GM20431 (cell line): ENCODE measurements around the gene PFKFB3.

Experiments
- in situ Hi-C: fragments of 300-500 bp; cut with MseI, MboI; formaldehyde crosslinking; loops from one replicate; pipeline ENCODE4 v1.15.0; 2020; ENCODE audit warnings: low sequenced_read_pairs; ENCODE audit not compliant: unreplicated experiment

PFKFB3 gene

DNA sequence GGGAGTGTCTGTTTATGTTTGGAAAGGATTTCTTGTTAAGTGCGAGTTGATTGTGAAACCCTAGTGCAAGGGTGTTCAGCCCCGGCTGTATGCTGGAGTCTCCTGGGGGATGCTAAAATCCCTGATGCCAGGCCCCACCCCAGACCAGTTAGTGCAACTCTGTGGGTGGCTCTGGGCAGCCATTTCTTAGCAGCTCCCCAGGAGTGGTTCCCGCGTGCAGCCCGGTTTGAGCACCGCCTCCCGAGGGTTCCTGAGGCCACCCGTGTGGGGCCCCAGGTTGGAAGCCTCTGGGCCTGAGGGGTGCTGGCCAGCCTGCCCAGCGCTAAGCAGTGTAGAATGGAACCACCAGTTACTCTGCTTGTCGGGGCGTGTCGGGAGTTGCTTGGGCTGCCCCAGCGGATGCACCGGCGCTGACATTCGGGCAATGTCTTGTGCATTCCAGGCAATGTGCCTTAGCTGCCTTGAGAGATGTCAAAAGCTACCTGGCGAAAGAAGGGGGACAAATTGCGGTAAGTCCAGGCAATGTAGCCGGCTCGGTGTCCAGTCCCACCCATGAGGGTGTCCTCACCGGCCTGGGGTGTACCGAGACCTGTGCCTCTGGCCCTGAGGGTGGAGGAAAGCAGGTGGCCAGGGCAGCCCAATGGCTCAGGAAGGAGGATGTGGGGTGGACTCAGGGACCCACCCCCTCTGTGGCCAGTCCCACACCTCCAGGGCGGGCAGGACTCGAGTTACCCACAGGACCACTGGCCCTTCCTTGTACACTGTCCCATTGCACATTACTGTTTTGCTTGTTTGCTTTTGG, 13.2 kb downstream of the PFKFB3 start:
- in situ Hi-C loops = loop anchor here (25.0 kb wide), 1 partner anchor 171 kb away; no protein-coding TSS in a partner anchor

DNA sequence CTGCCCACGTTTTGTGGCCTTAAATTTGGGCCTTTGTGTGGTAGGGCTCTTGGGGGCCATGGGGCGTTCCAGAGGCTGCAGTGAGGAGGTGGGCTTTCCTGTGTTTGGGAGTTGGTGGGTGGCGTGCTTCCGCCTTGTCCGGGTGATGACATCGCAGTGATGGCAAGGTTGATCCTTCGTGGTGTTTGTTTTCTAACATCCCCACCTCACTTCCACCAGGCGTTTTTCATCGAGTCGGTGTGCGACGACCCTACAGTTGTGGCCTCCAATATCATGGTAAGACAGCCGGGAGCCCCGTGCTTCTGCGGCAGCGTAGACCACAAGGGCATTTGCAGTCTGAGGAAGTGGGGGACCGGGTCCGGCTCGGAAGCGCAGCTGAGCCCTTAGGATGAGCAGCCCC, 14.2 kb downstream of the PFKFB3 start:
- in situ Hi-C loops = loop anchor here (25.0 kb wide), 1 partner anchor 170 kb away; no protein-coding TSS in a partner anchor

DNA sequence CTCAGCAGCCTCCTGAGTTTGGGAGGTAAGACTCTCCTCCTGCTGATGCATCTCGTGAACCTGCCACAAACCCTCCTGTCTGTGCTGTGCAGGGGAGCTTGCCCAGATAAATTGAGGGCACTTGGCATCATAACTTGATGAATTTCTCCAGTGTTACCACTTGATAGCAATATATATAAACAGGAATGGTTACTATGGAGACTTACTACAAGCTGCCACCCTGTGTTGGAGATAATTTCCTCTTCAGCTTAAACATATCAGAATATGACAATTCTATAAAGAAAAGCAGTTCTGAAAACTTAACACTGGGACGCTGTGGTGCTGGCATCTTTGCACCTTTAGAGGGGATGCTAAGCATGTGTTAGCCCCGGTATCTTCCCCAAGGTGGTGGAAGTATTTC, 14.9 kb downstream of the PFKFB3 start:
- in situ Hi-C loops = loop anchor here (25.0 kb wide), 1 partner anchor 170 kb away; no protein-coding TSS in a partner anchor

DNA sequence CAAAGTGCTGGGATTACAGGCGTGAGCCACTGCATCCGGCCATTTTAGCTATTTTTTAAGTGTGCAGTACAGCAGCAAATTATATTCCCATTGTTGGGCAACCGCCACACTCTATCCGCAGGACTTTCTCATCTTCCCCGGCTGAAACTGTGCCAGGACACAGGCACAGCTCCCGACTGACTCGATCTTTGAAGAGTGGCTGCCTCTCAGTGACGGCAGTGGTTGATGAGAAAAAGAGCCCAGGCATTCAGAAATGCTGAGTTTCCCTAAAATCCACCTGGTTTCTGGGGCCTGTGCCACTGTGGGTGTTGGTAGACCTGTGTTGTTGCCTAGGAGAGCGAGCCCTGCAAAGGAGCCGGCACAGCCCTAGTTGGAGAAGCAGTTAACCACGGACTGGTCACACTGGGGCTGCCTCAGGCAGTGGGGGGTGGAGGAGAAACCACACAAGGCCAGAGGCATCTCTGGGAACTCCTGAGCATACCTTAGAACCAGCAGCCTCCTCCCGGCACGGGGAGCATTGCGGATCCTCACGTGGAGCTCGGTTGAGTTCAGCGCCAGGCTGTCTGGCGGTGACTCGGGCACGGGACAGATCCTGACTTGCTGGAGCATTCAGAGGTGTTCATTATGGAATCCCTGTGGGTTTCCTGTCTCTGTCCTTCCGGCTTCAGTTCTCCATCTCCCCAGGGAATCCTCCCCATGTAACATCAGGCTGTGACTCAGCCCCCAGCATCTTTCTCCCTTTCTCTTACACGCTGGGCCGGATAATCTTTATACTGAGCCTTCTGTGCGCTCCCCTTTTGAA, 16.2 kb downstream of the PFKFB3 start:
- in situ Hi-C loops = loop anchor here (25.0 kb wide), 1 partner anchor 168 kb away; no protein-coding TSS in a partner anchor

DNA sequence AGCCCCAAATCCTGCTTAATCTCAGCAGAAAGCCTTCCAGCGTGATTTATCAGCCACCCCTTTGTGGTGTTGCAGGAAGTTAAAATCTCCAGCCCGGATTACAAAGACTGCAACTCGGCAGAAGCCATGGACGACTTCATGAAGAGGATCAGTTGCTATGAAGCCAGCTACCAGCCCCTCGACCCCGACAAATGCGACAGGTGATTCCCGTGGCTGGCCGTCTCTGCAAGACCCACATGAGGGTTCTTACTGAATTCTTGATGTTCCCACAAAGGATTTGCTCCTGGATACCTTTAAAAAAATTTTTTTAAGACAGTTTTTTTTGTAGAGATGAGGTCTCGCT, 16.7 kb downstream of the PFKFB3 start:
- in situ Hi-C loops = loop anchor here (25.0 kb wide), 1 partner anchor 168 kb away; no protein-coding TSS in a partner anchor

DNA sequence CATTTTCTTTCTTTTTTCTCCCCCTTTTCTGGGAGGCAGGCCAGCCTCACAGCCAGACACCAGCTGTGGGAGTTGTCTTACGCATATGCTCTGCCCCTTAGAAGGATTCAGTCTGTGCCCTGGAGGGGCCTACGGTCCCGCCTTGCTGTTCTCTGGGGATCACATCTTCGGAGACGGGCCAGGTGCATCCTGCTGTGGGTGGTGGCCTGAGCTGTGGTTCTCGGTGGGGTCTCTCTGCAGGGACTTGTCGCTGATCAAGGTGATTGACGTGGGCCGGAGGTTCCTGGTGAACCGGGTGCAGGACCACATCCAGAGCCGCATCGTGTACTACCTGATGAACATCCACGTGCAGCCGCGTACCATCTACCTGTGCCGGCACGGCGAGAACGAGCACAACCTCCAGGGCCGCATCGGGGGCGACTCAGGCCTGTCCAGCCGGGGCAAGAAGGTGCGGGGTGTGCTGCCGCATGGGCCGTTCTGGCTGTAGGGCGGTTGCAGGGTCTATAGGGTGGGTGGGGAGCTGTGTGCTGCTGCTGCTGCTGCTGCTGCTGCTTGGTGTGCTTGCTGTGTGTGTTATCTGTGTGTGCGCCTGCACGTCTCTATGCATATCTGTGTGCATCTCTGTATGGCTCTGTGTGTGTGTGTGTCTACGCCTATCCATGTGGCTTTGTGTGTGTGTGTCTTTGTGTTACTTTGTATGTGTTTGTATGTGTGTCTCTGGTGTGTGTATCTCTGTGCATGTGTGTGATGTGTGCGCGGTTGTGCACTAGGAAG, 17.9 kb downstream of the PFKFB3 start:
- in situ Hi-C loops = loop anchor here (25.0 kb wide), 1 partner anchor 167 kb away; no protein-coding TSS in a partner anchor

DNA sequence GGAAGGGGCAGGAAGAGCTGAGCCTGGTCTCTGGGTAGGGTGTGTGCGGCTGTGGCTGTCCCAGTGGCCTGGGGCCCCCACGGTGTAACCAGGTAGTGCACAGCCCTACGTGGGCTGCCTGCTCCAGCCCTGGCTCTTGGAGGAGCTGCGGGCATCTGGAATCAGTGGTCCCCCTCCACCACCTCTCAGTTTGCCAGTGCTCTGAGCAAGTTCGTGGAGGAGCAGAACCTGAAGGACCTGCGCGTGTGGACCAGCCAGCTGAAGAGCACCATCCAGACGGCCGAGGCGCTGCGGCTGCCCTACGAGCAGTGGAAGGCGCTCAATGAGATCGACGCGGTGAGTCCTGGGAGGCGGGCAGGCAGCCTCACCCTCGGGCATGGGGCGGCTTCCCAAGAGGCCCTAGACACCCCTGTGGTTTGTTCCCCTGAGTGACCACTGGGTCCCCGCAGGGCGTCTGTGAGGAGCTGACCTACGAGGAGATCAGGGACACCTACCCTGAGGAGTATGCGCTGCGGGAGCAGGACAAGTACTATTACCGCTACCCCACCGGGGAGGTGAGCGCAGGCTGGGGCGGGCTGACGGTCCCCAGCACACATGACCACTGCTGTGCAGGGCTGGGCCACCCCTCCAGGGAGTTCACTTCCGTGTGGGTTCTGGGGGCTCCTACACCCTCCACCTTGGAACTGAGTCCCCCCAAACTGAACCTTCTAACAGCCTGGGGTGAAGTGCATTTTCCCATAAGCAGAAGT, 18.6 kb downstream of the PFKFB3 start:
- in situ Hi-C loops = loop anchor here (25.0 kb wide), 1 partner anchor 166 kb away; no protein-coding TSS in a partner anchor

DNA sequence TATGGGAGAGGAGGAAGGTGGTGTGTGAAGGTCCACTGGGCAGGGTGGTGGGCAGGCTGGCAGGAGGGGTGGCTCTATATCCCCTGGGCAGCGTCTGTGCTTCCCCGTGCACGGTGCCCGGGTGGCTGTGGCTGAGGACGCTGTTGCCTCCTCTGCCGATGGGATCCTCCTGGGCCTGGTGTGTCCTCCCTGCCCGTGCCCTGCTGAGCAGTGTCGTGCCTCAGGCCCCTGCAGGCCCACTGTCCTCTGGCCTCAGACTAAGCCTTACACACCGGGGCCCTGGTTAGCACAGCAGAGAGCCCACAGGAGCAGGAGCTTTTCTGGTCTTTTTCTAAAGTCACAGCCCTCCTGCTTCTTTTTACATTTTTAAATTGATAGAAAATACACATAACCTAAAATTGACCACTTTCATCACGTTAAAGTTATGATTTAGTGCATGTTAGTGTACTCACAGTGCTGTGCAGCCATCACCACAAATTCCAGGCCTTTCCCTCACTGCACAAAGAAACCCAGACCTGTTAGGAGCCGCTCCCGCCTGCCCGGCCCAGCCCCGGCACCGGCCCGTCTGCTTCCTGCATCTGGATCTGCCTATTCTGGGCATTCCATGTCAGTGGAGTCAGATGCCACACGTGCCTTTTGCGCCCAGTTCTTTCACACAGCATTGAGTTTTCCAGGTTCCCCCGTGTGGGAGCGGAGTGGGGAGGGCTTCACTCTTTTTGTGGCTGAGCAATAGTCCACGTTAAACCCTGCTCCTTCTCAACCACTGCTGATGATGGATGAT, 19.4 kb downstream of the PFKFB3 start:
- in situ Hi-C loops = loop anchor here (25.0 kb wide), 1 partner anchor 165 kb away; no protein-coding TSS in a partner anchor

DNA sequence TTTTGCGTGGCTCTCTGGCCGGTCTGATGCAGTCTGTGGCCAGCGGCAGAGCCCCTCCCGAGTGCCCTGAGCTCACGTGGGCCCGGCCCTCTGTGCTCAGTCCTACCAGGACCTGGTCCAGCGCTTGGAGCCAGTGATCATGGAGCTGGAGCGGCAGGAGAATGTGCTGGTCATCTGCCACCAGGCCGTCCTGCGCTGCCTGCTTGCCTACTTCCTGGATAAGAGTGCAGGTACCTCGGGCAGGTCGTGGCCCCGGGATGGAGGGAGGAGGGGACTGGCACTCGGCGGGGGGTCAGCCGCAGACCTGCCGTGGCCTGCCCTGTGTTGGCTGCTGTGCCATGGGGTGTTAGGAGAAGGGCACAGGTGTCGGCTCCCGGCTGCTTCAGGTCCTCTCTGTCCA, 20.0 kb downstream of the PFKFB3 start:
- in situ Hi-C loops = loop anchor here (25.0 kb wide), 1 partner anchor 165 kb away; no protein-coding TSS in a partner anchor

DNA sequence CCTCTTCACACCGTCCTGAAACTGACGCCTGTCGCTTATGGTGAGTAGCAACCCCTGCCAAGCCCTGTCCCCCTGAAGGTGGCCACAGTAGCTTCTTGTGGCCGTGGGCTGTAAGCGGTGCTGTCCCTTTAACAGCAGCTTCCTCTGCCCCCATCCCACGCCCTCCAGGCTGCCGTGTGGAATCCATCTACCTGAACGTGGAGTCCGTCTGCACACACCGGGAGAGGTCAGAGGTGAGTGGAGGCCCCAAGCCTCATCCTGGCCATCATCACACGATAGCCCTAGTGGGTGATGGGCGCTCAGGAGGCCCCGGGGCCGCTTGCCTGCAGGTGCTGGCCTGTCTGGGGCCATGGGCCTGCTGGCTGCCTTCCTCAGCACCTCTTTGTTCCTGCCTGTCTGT, 21.2 kb downstream of the PFKFB3 start:
- in situ Hi-C loops = loop anchor here (25.0 kb wide), 1 partner anchor 163 kb away; no protein-coding TSS in a partner anchor

DNA sequence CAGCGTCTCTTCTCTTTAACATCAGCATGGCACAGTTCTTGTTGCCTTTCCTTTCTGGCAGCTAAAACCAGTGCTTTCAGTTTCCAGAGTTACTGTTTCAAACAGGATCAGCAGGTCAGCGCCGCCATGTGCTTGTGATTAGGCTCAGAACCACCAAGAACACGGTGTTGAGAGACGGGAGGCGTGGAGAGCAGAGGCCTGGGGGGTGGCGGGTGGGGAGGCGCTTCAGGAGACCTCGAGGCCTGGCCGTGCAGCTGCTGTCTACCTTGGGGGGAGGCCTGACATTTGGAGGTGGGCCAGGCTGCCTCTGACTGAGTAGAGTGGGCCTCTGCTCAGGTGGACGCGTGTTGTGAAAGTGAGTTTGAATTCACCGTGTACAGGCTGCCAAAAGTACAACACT, 22.0 kb downstream of the PFKFB3 start:
- in situ Hi-C loops = loop anchor here (25.0 kb wide), 1 partner anchor 163 kb away; no protein-coding TSS in a partner anchor

DNA sequence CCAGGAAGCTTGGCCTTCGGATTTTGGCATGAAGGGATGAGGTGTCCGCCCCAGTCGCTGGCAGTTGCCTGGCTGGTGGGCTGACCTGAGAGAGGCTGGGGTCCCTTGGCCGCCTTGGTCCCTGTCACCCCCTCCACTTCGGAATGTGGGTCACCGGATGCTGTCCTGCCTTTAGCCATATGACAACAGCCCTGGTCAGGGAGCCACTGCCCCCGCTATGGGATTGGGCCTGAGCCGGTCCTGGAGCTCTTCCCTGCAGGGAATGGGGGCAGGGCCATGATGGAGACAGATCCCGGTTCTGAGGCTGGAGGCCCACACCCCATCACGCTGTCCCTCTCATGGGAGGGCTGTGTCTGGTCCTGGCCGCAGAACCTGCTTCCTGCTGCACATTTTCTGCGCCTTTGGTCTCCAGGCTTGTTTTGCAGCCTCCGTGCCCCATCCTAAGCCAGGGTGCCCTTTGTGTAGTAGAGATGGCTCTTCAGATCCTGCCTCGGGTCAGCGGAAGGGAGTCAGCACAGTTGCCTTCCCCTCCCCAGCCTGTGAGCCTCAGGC, 22.6 kb downstream of the PFKFB3 start:
- in situ Hi-C loops = no loop called here

DNA sequence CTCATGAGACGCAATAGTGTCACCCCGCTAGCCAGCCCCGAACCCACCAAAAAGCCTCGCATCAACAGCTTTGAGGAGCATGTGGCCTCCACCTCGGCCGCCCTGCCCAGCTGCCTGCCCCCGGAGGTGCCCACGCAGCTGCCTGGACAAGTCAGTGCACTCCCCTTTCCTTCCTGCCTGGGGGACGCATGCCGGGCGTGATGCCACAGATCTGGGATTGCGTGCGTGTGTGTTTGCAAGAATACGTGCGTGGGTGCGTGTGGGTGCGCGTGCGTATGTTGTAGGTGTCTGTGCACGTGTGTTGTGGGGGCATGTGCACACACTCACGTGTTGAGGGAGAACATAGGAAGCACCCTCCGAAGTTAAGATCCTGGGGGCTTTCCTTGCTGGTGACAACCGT, 23.5 kb downstream of the PFKFB3 start:
- in situ Hi-C loops = no loop called here

DNA sequence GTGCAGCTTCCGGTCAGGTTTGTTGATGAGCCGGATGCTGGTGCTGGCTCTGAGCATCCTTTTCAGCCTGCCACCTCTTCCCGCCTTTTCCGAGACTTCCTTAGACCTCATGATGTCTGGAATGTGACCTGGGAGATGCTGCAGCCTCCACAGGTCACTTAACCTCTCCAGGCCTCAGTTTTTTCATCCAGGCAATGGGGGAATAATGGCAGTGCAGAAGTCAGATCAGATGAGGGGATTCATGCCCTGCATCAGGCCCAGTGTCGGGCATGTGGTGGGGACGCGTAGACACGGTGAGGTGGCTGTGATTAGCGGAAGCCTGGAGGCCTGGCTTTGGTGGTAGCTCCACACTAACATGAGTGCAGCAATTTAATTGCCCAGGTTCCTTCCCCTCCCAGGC, 24.6 kb downstream of the PFKFB3 start:
- in situ Hi-C loops = no loop called here

DNA sequence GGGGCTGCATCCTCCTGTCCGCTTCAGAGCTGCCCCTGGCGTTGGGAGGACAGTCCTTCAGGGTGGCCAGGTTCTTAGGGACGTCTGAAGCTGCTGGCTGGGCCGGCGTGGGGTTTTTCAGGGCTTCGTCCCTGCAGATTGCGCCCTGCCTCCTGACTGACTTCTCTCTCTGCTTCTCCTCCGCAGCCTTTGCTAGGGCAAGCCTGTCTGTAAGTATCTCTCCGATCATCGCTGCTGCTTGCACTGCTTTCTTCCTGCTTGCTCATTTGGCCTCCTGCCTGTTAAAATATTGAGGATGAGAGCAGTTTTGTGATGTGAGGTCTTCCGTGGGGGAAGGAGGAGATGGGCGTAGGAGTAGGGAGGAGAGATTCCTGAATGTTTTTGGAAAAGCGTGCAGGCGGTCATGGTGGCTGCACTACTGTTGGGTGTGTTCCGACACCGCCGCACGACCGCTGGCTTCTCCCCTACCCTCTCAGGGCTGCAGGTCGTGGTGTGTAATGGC, 25.3 kb downstream of the PFKFB3 start:
- in situ Hi-C loops = no loop called here

DNA sequence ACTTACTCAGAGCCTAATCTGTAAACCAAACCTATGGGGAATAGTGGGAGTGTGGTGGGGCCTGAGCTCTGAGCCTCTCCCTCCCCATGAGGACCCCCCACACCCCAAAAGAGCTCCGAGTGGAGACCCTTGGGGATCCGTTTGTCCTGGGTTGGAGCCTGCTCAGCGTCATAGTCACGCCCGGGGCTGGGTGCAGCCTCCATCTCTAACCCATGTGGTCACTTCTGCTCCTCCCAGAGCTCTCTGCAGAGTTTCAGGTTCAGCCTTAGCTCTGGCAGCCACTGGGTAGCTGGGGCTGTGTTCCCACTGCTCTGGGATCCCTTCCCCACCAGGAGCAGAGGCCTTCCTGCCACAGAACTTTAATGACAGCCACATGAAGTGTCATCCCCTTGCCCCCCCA, 25.9 kb downstream of the PFKFB3 start:
- in situ Hi-C loops = no loop called here

DNA sequence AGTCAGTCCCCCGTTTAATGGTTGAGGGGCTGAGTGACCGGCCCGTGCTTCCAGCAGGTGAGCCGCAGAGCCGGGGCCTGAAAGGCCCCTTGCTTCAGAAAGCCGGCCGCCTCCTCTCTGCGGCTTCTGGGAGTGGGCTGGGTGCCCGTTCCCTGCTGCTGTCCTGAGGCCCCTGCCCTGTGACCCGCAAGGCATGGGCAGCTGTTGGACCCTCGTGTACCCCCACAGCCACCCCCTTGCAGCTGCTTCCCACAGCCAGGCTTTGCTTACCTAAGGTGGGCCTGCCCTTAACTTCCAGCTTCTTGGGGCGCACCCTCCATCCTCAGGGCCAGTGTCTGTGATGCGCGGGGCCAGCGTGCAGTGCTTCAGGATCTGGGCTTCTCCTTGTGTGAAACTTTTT, 26.6 kb downstream of the PFKFB3 start:
- in situ Hi-C loops = no loop called here

DNA sequence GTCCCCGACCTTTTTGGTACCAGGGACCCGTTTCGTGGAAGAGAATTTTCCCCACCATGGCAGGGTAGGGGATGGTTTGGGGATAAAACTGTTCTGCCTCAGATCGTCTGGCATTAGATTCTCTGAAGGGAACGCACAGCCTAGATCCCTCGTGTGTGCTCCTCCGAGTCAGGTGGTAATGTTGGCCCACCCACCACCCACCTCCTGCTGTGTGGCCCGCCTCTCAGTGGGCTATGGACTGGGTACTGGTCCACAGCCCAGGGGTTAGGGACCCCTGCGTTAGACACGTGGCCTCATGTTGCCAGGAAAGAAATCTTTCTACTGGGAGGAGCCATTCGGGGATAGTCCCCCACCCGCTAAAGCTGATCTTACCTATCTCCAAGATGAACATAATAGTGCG, 27.0 kb downstream of the PFKFB3 start:
- in situ Hi-C loops = no loop called here
